ENCODE data around the gene ZXDC. TPM values are rescaled to one million over a fixed set of nuclear protein-coding genes. Genes with fewer than 3 reads are reported as not detected.

Gene ZXDC
- total RNA-seq, 1 experiment from 2014 or later = 33.3 TPM

DNA sequence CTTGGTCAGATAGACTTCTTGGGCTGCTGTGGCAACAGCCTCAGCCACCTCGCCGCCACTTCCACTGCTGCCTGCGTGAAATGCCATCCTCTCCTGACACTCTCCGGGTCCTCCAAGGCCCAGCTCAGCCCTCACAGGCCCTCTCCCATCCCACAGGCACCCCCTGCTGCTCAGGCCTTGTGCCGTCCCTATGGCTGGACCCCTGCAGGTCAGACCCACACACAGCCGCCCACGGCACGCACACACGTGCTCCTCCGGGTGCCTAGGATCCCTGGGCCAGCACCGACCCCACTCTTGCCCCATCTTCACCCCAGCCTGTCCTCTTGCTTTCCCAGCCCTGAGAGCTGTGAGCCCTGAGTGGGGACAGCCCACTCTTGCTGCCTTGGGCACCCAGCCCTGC is 61.3 kb downstream of the ZXDC start:
- Histone ChIP-seq H3K4me1 (ENCODE audit: control insufficient read depth, insufficient read depth, low read length) (no peaks in the 10 kb centered on the region), H3K36me3 (ENCODE audit: control insufficient read depth, insufficient read depth, low read length) (no peaks in the 10 kb centered on the region), H3K4me3 (ENCODE audit: low read depth in 2 of 2, low read length in 2 of 2) (no peak overlapping the region), H3K27me3 (ENCODE audit: control insufficient read depth, insufficient read depth, low read length) (peaks cover 4% of the 10 kb centered on the region; the same call in 1 of the 2 replicates), H3K27ac (ENCODE audit: low read length) (no peak overlapping the region), H3K9me3 (ENCODE audit: control insufficient read depth, insufficient read depth, low read depth, low read length) (no peaks in the 10 kb centered on the region)
- TF ChIP-seq, protein P1, sequence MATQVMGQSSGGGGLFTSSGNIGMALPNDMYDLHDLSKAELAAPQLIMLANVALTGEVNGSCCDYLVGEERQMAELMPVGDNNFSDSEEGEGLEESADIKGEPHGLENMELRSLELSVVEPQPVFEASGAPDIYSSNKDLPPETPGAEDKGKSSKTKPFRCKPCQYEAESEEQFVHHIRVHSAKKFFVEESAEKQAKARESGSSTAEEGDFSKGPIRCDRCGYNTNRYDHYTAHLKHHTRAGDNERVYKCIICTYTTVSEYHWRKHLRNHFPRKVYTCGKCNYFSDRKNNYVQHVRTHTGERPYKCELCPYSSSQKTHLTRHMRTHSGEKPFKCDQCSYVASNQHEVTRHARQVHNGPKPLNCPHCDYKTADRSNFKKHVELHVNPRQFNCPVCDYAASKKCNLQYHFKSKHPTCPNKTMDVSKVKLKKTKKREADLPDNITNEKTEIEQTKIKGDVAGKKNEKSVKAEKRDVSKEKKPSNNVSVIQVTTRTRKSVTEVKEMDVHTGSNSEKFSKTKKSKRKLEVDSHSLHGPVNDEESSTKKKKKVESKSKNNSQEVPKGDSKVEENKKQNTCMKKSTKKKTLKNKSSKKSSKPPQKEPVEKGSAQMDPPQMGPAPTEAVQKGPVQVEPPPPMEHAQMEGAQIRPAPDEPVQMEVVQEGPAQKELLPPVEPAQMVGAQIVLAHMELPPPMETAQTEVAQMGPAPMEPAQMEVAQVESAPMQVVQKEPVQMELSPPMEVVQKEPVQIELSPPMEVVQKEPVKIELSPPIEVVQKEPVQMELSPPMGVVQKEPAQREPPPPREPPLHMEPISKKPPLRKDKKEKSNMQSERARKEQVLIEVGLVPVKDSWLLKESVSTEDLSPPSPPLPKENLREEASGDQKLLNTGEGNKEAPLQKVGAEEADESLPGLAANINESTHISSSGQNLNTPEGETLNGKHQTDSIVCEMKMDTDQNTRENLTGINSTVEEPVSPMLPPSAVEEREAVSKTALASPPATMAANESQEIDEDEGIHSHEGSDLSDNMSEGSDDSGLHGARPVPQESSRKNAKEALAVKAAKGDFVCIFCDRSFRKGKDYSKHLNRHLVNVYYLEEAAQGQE (IDR thresholded peaks at IDR 0.05; ENCODE audit: insufficient read depth in 1 of 2, low read depth in 2 of 2, low read length in 1 of 2) = no peak
- TF ChIP-seq, protein P2, sequence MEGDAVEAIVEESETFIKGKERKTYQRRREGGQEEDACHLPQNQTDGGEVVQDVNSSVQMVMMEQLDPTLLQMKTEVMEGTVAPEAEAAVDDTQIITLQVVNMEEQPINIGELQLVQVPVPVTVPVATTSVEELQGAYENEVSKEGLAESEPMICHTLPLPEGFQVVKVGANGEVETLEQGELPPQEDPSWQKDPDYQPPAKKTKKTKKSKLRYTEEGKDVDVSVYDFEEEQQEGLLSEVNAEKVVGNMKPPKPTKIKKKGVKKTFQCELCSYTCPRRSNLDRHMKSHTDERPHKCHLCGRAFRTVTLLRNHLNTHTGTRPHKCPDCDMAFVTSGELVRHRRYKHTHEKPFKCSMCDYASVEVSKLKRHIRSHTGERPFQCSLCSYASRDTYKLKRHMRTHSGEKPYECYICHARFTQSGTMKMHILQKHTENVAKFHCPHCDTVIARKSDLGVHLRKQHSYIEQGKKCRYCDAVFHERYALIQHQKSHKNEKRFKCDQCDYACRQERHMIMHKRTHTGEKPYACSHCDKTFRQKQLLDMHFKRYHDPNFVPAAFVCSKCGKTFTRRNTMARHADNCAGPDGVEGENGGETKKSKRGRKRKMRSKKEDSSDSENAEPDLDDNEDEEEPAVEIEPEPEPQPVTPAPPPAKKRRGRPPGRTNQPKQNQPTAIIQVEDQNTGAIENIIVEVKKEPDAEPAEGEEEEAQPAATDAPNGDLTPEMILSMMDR (IDR thresholded peaks at IDR 0.05) = no peak
- TF ChIP-seq SIN3A (IDR thresholded peaks at IDR 0.05; ENCODE audit: borderline replicate concordance, insufficient read depth, low read depth, low read length) (no peak), POLR2AphosphoS5 (IDR thresholded peaks at IDR 0.05; ENCODE audit: low read depth, low read length) (no peak), TCF7L2 (IDR thresholded peaks at IDR 0.05; ENCODE audit: low read depth, low read length) (no peak)
- no TSS peak for BruUV-seq (replicated peaks)
- ATAC-seq = no peak
- POLR2A ChIA-PET = interaction anchor here (0.6 kb wide), 1 partner anchor 269 kb away, joined by 3 read pairs; no protein-coding TSS in a partner anchor
- CTCF ChIA-PET = interaction anchor here (0.6 kb wide), 1 partner anchor 246 kb away, joined by 5 read pairs; no protein-coding TSS in a partner anchor
- intact Hi-C loops (cut with micrococcal nuclease; ENCODE audit: unreplicated experiment) (no loop called here), in situ Hi-C loops (cut with HindIII; ENCODE audit: low pct_unique_long_range_greater_than_20kb, low sequenced_read_pairs) (no loop called here)
- no peak for DNase-seq (ENCODE audit: low read depth, low spot score)

DNA sequence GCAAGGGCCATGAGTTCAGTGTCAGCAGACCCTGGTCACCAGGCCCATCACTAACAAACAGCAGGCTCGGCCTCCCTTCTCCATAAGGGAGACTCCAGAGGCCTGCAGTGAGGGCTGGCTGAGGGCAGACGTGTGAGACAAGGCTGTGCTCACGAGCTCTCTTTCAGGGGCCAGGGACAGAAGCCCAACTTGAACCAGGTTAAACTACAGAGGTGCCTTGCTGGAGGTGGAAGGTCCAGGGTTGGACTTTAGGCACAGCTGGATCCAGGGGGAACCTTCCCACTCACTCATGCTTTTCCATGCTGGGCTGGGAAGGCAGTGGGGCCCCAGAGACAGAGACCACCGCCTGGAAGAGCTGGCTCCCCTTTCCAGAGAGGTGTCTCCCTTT is 62.0 kb downstream of the ZXDC start:
- H3K27ac ChIP-seq (ENCODE audit: low read length) = no peak overlapping the region
- ChIA-PET CTCF (no interaction called here), POLR2A (interaction anchor here (0.6 kb wide), 1 partner anchor 168 kb away, joined by 5 read pairs; no protein-coding TSS in a partner anchor)
- DNase-seq (ENCODE audit: low read depth, low spot score) (no peak), ATAC-seq (peak; percentile 36; the same call in 1 of the 2 replicates)
- in situ Hi-C loops (cut with HindIII; ENCODE audit: low pct_unique_long_range_greater_than_20kb, low sequenced_read_pairs) = no loop called here
- intact Hi-C loops (cut with micrococcal nuclease; ENCODE audit: unreplicated experiment) = no loop called here
- H3K36me3 ChIP-seq (ENCODE audit: control insufficient read depth, insufficient read depth, low read length) = no peaks in the 10 kb centered on the region
- no peaks in the 10 kb centered on the region for H3K9me3 ChIP-seq (ENCODE audit: control insufficient read depth, insufficient read depth, low read depth, low read length)
- no peak overlapping the region for H3K4me3 ChIP-seq (ENCODE audit: low read depth in 2 of 2, low read length in 2 of 2)
- H3K27me3 ChIP-seq (ENCODE audit: control insufficient read depth, insufficient read depth, low read length) = peaks cover 4% of the 10 kb centered on the region; the same call in 1 of the 2 replicates
- no TSS peak for BruUV-seq (replicated peaks)
- TF ChIP-seq, protein P1 (IDR thresholded peaks at IDR 0.05; ENCODE audit: insufficient read depth in 1 of 2, low read depth in 2 of 2, low read length in 1 of 2) = no peak
- TF ChIP-seq, protein P2 (IDR thresholded peaks at IDR 0.05) = no peak
- TF ChIP-seq SIN3A (IDR thresholded peaks at IDR 0.05; ENCODE audit: borderline replicate concordance, insufficient read depth, low read depth, low read length) = no peak
- no peaks in the 10 kb centered on the region for H3K4me1 ChIP-seq (ENCODE audit: control insufficient read depth, insufficient read depth, low read length)

All from Panc1 (cell line).